NCI-H82 treated with DMSO at 0.1 percent for 48 hours (cell line): ENCODE results near the gene TSPAN1.
A peak's percentile ranks its signal among the peaks of the same experiment; 100 is the strongest.

Experiments
- DNase-seq: peaks from one replicate; lab custom pipeline; 2025; ENCODE audit not compliant: unreplicated experiment; lab: John Stamatoyannopoulos, UW

Gene TSPAN1, protein sequence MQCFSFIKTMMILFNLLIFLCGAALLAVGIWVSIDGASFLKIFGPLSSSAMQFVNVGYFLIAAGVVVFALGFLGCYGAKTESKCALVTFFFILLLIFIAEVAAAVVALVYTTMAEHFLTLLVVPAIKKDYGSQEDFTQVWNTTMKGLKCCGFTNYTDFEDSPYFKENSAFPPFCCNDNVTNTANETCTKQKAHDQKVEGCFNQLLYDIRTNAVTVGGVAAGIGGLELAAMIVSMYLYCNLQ

GRCh38 chr1:46174448-46175231 lies at the start of gene TSPAN1:
Gene TSPAN1, plus strand, starts transcription at chr1:46175087. Its CDS starts 6,021 bp downstream, at chr1:46181108.
- DNase-seq: no peak

GRCh38 chr1:46128344-46128743 lies 46.5 kb upstream of the TSPAN1 start:
- DNase-seq: no peak

DNA sequence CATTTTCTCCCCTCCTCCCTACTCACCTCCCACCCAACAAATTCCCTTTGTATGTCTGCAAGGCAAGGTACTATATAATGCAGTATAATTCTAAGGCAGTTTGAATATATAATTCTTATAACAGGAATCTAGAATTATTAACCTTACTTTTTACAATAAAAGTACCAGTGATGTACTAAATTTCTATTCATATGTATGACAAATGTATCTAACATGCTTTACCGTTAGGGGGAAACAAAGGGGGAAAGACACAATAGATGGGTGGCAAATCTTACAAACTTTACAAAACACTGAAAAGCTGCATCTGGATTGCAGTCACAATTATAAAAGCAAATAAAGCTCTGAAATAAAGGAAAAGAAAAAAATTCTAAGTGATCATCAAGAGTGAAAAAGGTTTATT lies 44.8 kb upstream of the TSPAN1 start:
- DNase-seq: no peak

GRCh38 chr1:46130606-46131005 lies 44.3 kb upstream of the TSPAN1 start:
- no peak for DNase-seq

GRCh38 chr1:46131093-46131492 lies 43.8 kb upstream of the TSPAN1 start:
- no peak for DNase-seq

GRCh38 chr1:46131712-46132528 lies 43.0 kb upstream of the TSPAN1 start:
- DNase-seq: peak; percentile 77

GRCh38 chr1:46132529-46133180 lies 42.2 kb upstream of the TSPAN1 start, which contains the start of gene PIK3R3:
Gene PIK3R3, minus strand, starts transcription at chr1:46132629. Its CDS starts 677 bp downstream, at chr1:46131952.
- peak; percentile 98 for DNase-seq

GRCh38 chr1:46133181-46133658 lies 41.7 kb upstream of the TSPAN1 start:
- DNase-seq: peak; percentile 81

DNA sequence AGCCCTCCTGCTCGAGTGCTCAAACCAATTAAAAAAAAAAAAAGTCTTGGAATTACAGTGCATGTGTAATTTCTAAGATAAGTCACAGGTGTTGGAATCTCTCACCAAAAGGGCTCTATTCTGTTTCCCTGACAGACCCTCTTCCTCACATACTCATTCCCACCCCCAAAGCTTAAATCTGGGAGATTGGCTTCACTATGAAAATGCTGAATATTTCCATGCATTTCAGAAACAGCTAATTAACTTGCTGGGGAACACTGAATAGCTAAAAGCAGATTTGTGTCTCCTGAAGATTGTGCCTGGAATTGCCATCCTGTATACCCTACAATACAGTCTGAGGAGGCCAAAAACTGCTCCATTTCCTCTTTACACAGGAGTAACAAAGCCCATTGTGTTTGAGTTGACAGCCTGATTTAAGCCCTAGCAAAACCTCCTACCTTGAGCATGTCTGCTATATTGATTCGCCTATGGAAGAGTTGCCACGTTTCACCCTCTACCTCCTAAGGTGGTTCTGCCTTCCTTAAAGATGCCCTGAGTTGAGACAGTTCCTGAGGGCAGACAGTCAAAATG lies 41.0 kb upstream of the TSPAN1 start:
- peak; percentile 15 for DNase-seq

DNA sequence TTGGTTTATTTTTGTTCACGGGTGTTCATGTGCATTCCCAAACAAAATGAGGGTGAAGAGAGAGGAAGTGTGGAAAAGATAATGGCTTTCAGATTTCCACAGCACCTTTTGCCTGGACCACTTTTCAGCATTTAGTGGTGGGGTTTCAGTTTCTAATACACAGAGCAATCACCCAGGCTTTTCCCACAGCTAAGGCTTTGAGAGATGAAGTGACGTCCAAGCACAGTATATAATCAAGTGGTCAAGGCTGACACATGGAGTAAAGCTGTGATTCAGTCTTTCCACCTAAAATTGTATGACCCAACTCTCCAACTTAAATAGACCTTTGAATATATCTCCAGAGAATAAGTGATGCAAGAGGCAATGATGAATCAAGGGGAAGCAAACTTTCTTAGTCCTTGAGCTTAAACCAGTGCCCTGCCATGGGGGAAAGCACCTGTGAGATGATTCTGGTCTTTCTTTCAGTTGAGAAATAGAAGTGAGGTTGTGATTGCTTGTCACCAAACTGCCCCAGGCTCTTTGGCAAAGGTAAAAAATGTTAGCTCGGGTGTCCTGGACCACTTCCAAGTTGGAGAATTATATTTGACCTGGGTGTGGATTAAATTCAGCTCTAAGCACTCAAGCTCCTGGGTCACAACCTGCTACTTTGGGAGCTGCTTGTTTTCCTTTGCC lies 40.1 kb upstream of the TSPAN1 start:
- peak; percentile 66 for DNase-seq

GRCh38 chr1:46136711-46137110 lies 38.2 kb upstream of the TSPAN1 start:
- no peak for DNase-seq

- DNase-seq: no peak
Observed at GRCh38 chr1:46137916-46138315, 37.0 kb upstream of the TSPAN1 start.

GRCh38 chr1:46148318-46148717 lies 26.6 kb upstream of the TSPAN1 start:
- DNase-seq: no peak

GRCh38 chr1:46150085-46150484 lies 24.8 kb upstream of the TSPAN1 start:
- no peak for DNase-seq

GRCh38 chr1:46152016-46152415 lies 22.9 kb upstream of the TSPAN1 start:
- no peak for DNase-seq

- DNase-seq: no peak
Observed at GRCh38 chr1:46153228-46153627, 21.7 kb upstream of the TSPAN1 start.

DNA sequence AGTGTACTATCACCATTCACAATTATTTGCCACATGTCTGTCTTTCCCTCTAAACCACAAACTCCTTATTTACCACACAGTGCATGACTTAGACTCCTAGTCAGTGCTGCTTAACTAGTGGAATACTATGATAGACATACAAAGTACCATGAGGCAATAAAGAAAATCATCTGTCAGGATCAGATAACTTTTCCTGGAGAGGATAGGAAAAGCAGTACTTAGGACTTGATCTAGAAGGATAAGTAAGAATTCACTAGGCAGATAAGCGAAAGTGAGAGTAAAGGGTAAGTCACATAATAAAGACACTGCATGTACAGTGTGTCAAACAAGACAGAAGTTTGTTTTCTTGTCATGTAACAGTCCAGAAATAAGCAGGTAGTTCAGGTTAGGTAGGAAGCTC lies 21.2 kb upstream of the TSPAN1 start:
- no peak for DNase-seq

- DNase-seq: no peak
Observed at GRCh38 chr1:46157916-46158311, 17.0 kb upstream of the TSPAN1 start.

DNA sequence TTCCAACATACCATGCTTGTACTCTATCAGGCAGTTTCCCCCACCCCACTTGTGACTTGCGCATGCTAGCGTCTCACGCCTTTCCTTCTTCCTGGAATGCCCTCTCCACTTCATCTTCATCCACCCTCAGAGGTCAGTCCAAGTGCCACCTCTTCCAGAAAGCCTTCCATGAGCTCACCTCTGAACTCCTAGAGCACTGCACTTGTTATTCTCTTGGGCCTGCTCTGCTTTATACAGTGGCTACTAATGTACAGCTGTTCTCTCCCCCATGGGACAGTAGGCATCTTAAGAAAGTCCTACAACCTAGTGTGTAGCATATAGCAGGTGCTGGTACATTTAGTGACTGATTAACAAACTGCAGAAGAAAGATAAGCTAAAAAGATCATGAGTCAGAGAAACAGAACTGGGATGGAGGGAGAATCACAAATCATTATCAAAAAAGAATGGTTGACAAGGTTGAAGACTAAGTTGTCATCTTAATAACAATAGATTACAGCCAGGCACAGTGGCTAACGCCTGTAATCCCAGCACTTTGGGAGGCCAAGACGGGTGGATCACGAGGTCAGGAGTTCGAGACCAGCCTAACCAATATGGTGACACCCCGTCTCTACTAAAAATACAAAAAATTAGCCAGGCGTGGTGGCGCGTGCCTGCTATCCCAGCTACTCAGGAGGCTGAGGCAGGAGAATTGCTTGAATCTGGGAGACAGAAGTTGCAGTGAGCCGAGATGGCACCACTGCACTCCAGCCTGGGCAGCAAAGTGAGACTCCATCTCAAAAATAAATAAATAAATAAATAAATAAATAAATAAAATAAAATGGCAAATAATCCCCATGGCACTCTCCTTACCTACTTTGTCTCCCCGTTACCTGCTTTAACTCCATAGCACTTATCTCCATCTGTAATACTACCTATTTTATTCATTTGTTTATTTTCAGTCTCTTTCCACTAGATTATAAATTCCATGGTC lies 16.3 kb upstream of the TSPAN1 start:
- DNase-seq: no peak
